ENCODE data around the gene TEX53.

DNA sequence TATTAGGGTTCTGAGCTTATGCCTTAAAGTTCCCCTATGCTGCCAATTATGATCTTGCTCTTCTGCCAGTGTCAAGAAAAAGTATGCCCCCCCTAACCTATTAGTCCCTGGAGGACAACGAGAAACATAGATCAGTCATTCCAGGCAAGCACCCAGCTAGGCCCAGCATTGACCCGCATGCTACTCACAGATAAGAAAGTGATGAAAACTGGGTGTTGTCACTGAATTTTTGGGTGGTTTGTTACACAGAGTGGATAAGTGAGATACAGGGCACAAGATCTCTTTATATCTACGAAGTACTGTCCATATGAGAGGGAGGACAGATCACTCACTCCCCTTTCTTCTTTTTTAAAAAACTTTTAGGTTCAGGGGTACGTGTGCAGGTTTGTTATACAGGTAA is 30.8 kb upstream of the TEX53 start:
- TF ChIP-seq, protein P1, sequence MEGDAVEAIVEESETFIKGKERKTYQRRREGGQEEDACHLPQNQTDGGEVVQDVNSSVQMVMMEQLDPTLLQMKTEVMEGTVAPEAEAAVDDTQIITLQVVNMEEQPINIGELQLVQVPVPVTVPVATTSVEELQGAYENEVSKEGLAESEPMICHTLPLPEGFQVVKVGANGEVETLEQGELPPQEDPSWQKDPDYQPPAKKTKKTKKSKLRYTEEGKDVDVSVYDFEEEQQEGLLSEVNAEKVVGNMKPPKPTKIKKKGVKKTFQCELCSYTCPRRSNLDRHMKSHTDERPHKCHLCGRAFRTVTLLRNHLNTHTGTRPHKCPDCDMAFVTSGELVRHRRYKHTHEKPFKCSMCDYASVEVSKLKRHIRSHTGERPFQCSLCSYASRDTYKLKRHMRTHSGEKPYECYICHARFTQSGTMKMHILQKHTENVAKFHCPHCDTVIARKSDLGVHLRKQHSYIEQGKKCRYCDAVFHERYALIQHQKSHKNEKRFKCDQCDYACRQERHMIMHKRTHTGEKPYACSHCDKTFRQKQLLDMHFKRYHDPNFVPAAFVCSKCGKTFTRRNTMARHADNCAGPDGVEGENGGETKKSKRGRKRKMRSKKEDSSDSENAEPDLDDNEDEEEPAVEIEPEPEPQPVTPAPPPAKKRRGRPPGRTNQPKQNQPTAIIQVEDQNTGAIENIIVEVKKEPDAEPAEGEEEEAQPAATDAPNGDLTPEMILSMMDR (IDR thresholded peaks at IDR 0.05; ENCODE audit: low read depth, low read length): no peak
- no peak for TF ChIP-seq EZH2phosphoT487 (IDR thresholded peaks at IDR 0.05; ENCODE audit: low read depth)

Data from OCI-LY3 (cell line).